GM19193 (cell line): ENCODE results near the gene ECE1.

Experiments used
- POLR2A ChIP-seq: IDR thresholded peaks from 4 replicates; pipeline ENCODE4 v1.6.1; 2011; ENCODE audit not compliant: insufficient read depth, insufficient read length; ENCODE audit errors: extremely low read depth

Gene ECE1

GRCh38 chr1:21292503-21292983, 2.3 kb upstream of the ECE1 start:
- no peak for TF ChIP-seq POLR2A

- TF ChIP-seq POLR2A: no peak
Observed at GRCh38 chr1:21291964-21292363, 1.7 kb upstream of the ECE1 start.

- TF ChIP-seq POLR2A: no peak
Observed at GRCh38 chr1:21291184-21291583, 921 bp upstream of the ECE1 start.

GRCh38 chr1:21290546-21290944, 282 bp upstream of the ECE1 start:
- TF ChIP-seq POLR2A: no peak

- TF ChIP-seq POLR2A: no peak
Observed at GRCh38 chr1:21289127-21289526, 1.1 kb downstream of the ECE1 start.

- no peak for TF ChIP-seq POLR2A
Observed at GRCh38 chr1:21287905-21288514, 2.3 kb downstream of the ECE1 start.

- TF ChIP-seq POLR2A: no peak
Observed at GRCh38 chr1:21285055-21285372, 5.2 kb downstream of the ECE1 start.

- TF ChIP-seq POLR2A: no peak
Observed at GRCh38 chr1:21284206-21285054, 5.8 kb downstream of the ECE1 start.

GRCh38 chr1:21283524-21283923, 6.7 kb downstream of the ECE1 start:
- no peak for TF ChIP-seq POLR2A

GRCh38 chr1:21280482-21280881, 9.8 kb downstream of the ECE1 start:
- TF ChIP-seq POLR2A: no peak

- TF ChIP-seq POLR2A: no peak
Observed at GRCh38 chr1:21280011-21280471, 10.2 kb downstream of the ECE1 start.

GRCh38 chr1:21278860-21279845, 11.1 kb downstream of the ECE1 start:
- TF ChIP-seq POLR2A: no peak

GRCh38 chr1:21278208-21278859, 11.9 kb downstream of the ECE1 start:
- TF ChIP-seq POLR2A: no peak

- no peak for TF ChIP-seq POLR2A
Observed at GRCh38 chr1:21277180-21277579, 13.1 kb downstream of the ECE1 start.

GRCh38 chr1:21272540-21272939, 17.7 kb downstream of the ECE1 start:
- no peak for TF ChIP-seq POLR2A

GRCh38 chr1:21271550-21271949, 18.7 kb downstream of the ECE1 start:
- no peak for TF ChIP-seq POLR2A
